GM11168 (cell line): ENCODE results near the gene CDR2L.
"Not testable (repeated sequence)": the region's sequence is repeated elsewhere in the genome, so short reads cannot be mapped to it uniquely, and the experiment has no call there.

Experiments used
- in situ Hi-C: fragments of 300-500 bp; cut with MboI; formaldehyde crosslinking; loops from one replicate; pipeline ENCODE4 v1.12.0; 2022; ENCODE audit warnings: low sequenced_read_pairs; ENCODE audit not compliant: unreplicated experiment

CDR2L gene

GRCh38 chr17:75034236-75034908 is 46.9 kb downstream of the CDR2L start:
- in situ Hi-C loops: no loop called here

DNA sequence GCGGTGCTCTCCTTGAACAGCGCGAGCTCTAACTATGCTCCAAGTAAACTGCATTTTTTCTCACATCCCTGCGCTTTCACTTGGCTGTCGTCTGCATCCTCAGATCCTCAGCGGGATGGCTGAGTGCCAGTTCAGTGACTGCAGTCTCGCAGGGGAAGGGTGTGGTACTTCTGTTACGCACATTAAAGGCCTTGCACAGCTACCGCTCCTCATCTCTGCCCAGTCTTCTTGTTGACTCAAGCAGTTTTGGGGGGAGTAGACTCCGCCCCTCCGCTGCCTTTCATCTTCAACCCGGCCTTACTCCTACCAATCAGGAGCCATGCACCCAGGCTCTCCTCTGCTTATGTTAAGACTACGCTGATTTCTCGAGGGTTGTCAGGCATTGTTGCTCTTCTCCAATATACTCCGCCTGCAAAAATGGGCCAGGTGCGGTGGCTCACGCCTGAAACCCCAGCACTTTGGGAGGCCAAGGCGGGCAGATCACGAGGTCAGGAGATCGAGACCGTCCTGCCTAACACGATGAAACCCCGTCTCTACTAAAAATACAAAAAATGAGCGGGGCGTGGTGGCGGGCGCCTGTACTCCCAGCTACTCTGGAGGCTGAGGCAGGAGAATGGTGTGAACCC is 49.3 kb downstream of the CDR2L start:
- in situ Hi-C loops: no loop called here

- in situ Hi-C loops: no loop called here
Observed at GRCh38 chr17:75039238-75039637, 51.8 kb downstream of the CDR2L start.

DNA sequence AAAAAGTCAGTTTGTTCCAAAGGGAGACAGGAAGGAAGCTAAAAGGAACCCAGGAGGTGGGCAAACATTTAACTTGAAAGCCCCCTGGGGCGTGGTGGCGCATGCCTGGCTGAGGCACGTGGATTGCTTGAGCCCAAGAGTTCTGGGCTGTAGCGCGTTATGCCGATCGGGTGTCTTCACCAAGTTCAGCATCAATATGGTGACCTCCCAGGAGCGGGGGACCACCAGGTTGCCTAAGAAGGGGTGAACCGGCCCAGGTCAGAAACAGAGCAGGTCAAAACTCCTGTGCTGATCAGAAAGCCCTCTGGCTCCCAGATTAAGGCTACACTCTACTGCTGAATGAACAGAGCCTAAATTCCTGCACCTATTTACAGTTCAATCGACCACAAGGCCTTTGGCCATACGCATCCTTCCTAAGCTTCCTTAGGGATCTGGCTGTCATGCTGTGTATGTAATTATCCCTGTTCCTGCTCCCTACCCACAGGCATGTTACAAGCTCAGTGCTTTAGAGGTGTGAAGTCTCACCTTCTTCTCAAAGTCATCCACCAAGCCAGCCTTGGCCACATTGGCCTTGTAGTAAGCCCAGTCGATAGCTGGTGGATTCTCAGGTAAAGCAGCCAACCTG is 54.3 kb downstream of the CDR2L start:
- in situ Hi-C loops: no loop called here

- in situ Hi-C loops: not testable (repeated sequence)
Observed at GRCh38 chr17:75043789-75044188, 56.4 kb downstream of the CDR2L start.

DNA sequence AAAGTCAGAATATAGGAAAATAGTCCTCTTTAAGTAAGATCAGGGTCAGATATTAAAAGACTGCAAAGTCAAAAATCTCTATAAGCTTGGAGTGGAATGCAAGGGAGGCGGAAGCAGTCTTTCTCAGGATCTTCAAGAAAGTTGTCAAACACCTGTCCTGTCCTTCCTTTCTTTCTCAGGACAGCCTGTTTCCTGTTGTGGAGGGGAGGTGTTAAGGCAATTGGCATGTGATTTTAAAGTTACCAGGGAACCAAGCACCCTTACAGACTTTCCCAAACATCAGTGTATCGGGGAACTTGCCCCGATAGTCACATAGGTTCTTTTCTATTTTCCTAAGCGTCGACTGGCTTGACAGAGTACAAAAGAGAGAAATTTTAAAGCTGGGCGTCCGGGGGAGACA is 57.3 kb downstream of the CDR2L start:
- in situ Hi-C loops: no loop called here

DNA sequence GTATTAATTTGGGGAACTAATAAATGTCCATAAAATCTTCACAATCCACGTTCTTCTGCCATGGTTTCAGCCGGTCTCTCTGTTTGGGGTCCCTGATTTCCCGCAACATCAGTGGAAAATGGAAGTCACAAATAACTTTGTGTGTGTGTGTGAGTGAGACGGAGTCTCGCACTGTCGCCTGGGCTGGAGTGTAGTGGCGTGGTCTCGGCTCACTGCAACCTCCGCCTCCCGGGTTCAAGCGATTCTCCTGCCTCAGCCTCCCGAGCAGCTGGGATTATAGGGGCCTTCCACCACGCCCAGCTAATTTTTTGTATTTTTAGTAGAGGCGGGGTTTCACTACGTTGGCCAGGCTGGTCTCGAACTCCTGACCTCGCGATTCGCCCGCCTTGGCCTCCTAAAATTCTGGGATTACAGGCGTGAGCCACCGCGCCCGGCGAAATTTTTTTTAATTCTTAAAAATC is 58.5 kb downstream of the CDR2L start:
- in situ Hi-C loops: not testable (repeated sequence)

DNA sequence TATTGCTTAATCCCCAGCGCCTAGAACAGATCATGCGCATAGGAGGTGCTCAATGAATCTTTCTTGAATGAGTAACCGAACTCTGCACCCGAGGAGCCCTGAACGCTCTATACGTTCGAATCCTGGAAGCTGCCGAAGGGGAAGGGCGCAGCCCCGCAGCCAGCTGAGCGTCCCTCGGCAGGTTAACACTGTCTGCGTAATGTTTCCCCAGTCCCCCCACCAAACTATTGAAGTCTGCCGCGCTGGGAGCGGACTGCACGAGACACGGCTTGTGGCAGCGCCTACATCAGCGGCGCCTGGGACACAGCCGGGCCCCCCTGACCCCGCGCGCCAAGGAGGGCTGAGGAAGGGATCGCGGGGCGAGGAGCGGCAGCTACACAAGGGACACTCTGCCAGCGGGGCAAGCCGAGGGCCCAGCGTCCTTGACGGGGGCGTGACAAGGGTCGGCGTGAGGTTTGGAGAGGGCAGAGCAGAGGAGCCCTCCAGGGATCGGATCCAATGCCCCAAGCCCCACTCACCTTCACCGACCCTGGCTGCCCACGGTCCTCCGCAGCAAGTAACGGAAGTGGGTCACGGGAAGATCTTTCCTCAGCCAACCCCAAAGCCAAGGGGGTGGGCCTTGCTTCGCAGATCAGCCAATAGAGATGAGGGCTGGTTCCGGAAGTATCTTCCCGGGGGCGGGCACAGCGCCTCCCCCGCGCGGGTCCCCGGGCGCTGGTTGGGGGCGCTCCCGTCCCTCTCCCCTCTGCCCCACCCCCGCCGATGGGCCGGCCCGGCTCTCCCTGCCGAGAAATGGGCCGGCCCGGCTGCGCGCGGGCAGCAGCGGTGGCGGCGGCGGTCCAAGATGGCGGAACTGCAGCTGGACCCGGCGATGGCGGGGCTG is 59.2 kb downstream of the CDR2L start, which contains the start of the genes ATP5PD and KCTD2:
Gene ATP5PD, minus strand, starts transcription at position 563 of the 883 bp plus-strand sequence. CDS start 4,319 bp downstream, outside the sequence.
Gene KCTD2, plus strand, starts transcription at position 819 of the 883 bp plus-strand sequence. Its CDS starts 26 bp downstream, at position 845.
- in situ Hi-C loops: no loop called here

GRCh38 chr17:75047398-75048098 is 60.1 kb downstream of the CDR2L start:
- in situ Hi-C loops: no loop called here

DNA sequence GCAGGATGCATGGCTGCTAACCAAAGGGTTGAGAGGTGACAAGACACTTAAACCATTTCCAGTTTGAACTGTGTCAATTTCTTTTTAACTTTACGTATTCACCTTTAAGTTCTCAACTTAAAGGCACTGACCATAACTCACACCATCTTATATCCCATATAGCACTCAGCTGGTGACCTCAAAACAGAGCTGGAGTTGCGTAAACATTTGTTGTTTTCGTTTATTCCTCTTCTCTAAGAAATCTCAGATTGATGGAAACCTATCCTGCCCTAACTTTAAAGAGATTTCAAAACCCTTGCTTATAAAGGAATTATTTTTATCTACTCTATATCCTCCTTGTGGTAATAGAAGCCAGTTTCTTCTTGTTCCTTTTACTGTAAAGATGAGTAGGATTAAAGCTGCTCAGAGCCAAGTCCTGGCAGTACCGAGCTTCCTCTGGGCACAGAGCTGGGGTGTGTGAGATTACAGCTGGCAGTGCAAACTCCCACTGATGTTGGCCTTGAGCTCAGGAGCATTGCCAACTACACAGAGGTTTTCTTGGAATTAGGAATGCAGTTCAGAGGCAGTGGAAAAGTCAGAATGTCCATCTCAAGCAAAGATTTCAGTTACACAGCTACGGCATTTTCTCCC is 60.9 kb downstream of the CDR2L start:
- in situ Hi-C loops: no loop called here

DNA sequence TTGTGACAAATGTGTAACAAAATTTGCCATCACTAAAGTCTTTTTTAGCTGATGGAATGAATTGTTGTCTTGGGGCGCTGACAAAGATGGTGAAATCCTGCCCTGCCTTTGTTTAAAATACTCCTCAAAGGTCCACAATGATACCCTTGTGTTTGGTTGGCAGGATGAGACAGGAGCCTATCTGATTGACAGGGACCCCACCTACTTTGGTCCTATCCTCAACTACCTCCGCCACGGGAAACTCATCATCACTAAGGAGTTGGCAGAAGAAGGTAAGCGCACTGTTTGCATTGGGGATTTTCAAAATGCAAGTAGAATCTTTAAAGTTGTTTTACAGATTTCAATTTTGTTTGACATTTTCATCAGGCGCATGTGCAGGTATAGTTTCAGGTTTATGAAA is 61.6 kb downstream of the CDR2L start:
- in situ Hi-C loops: no loop called here

DNA sequence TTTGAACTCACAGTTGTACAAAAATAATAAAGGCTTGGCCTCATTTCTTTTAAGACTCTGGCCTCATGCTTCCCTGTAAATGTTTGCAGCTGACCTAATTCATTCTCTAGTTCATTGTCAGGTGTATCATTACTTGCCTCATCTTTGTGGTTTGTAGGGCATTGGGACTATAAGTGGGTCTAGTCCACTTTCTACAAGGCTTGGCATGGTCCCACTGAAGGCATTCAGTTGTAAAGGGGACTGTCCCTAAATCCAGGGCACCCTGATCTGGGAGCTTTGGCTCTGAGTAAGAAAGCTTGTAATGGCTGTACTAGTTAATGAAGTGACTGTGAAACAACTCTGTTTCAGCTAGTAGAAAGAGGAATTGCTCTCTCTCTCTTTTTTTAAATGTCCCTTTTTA is 62.3 kb downstream of the CDR2L start:
- in situ Hi-C loops: no loop called here

DNA sequence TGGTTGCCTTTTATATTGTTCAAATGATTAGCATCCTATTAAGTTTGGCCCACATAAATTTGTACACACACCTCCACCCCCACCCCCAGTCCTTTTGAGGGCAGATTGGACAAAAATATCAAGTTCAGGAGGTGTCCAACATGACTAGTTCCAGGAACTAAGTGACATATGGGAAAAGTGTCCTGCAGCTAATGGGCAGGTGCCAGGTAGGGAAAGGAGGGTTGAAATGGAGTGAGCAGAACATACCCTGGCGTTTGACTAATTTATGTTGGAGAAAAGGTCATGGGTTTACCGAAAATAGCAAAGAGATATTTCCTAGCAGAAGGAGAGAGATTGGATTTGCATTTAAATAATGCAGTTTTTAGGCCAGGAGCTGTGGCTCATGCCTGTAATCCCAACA is 64.5 kb downstream of the CDR2L start:
- in situ Hi-C loops: no loop called here
